ENCODE data around the gene CR1L. TPM values are rescaled to one million over a fixed set of nuclear protein-coding genes. Genes with fewer than 3 reads are reported as not detected.

Gene CR1L
- polyA plus RNA-seq (2012; ENCODE audit: insufficient read depth, insufficient read length, low read depth), result not detected

GRCh38 chr1:207644852-207645634 lies at the start of gene CR1L:
CR1L (plus strand) TSS chr1:207645133; CDS start chr1:207645234, 101 bp downstream.
- no peaks in the 10 kb centered on the region for H3K9me3 ChIP-seq
- peak within 1 kb of the TSS; percentile 66 for H3K4me3 ChIP-seq (ENCODE audit: low read depth, low read length)
- TF ChIP-seq CTCF (IDR thresholded peaks at IDR 0.05; ENCODE audit: low read depth, low read length), result no peak
- DNase-seq, result peak; percentile 83
- no peaks in the 10 kb centered on the region for H3K4me1 ChIP-seq
- H3K27me3 ChIP-seq, result peaks cover 61% of the 10 kb centered on the region
- H3K36me3 ChIP-seq, result no peaks in the 10 kb centered on the region

GRCh38 chr1:207603777-207604176 lies 41.2 kb upstream of the CR1L start:
- Histone ChIP-seq H3K4me1 (no peaks in the 10 kb centered on the region), H3K27me3 (peaks cover 53% of the 10 kb centered on the region), H3K36me3 (no peaks in the 10 kb centered on the region), H3K4me3 (ENCODE audit: low read depth, low read length) (no peak overlapping the region), H3K9me3 (no peaks in the 10 kb centered on the region)
- TF ChIP-seq CTCF (IDR thresholded peaks at IDR 0.05; ENCODE audit: low read depth, low read length), result no peak
- DNase-seq, result no peak

GRCh38 chr1:207605444-207606361 lies 39.2 kb upstream of the CR1L start:
- H3K4me3 ChIP-seq (ENCODE audit: low read depth, low read length), result no peak overlapping the region
- peaks cover 39% of the 10 kb centered on the region for H3K27me3 ChIP-seq
- no peak for TF ChIP-seq CTCF (IDR thresholded peaks at IDR 0.05; ENCODE audit: low read depth, low read length)
- H3K9me3 ChIP-seq, result no peaks in the 10 kb centered on the region
- no peaks in the 10 kb centered on the region for H3K4me1 ChIP-seq
- DNase-seq, result no peak
- no peaks in the 10 kb centered on the region for H3K36me3 ChIP-seq

GRCh38 chr1:207606362-207606755 lies 38.6 kb upstream of the CR1L start:
- Histone ChIP-seq H3K36me3 (no peaks in the 10 kb centered on the region), H3K4me1 (no peaks in the 10 kb centered on the region), H3K9me3 (no peaks in the 10 kb centered on the region), H3K27me3 (peaks cover 39% of the 10 kb centered on the region), H3K4me3 (ENCODE audit: low read depth, low read length) (no peak overlapping the region)
- TF ChIP-seq CTCF (IDR thresholded peaks at IDR 0.05; ENCODE audit: low read depth, low read length), result no peak
- DNase-seq, result no peak

GRCh38 chr1:207612762-207613161 lies 32.2 kb upstream of the CR1L start:
- Histone ChIP-seq H3K36me3 (no peaks in the 10 kb centered on the region), H3K4me1 (no peaks in the 10 kb centered on the region), H3K9me3 (no peaks in the 10 kb centered on the region), H3K4me3 (ENCODE audit: low read depth, low read length) (no peak overlapping the region), H3K27me3 (peaks cover 16% of the 10 kb centered on the region)
- no peak for TF ChIP-seq CTCF (IDR thresholded peaks at IDR 0.05; ENCODE audit: low read depth, low read length)
- DNase-seq, result no peak
